ENCODE data around the gene SCLY. TPM values are rescaled to one million over a fixed set of nuclear protein-coding genes. Genes with fewer than 3 reads are reported as not detected.

Gene SCLY
- polyA plus RNA-seq, 1 experiment: 11.2 TPM

DNA sequence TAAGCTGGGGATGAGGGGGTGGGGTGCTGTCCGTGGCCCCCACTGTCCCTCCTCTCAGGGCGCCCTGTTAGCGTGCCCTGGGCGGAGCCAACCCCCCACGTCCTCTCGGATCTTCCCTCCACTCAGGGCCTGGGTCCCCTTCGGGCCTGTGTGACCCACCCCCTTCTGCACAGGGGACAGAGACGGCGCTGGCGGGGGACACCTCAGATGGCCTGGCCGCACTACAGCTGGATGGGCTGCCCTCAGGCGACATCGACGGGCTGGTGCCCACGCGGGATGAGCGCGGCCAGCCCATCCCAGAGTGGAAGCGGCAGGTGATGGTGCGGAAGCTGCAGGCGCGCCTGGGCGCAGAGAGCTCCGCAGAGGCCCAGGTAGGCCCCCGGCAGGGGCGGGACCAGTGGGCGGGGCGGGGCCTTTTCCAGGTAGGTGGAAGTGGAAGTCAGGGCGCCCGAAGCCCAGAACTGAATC lies 67.8 kb downstream of the SCLY start:
- peaks cover 4% of the 10 kb centered on the region; the same call in 1 of the 2 replicates for H3K9me3 ChIP-seq (ENCODE audit: control insufficient read depth, insufficient read depth, low read length)
- no peak for DNase-seq (ENCODE audit: low read depth, low spot score)
- POLR2A ChIA-PET: no interaction called here
- CTCF ChIA-PET: interaction anchor here (0.6 kb wide), 1 partner anchor 242 kb away, joined by 6 read pairs; no protein-coding TSS in a partner anchor
- no peak overlapping the region for H3K27ac ChIP-seq (ENCODE audit: low read depth, low read length)
- peaks cover 3% of the 10 kb centered on the region for H3K27me3 ChIP-seq (ENCODE audit: control insufficient read depth, insufficient read depth, low read length)
- no peak overlapping the region for H3K4me3 ChIP-seq (ENCODE audit: low read depth, low read length)
- no peak for TF ChIP-seq CTCF (IDR thresholded peaks at IDR 0.05; ENCODE audit: low read depth, low read length)

- Histone ChIP-seq H3K9me3 (ENCODE audit: control insufficient read depth, insufficient read depth, low read length) (peaks cover 4% of the 10 kb centered on the region; the same call in 1 of the 2 replicates), H3K27ac (ENCODE audit: low read depth, low read length) (no peak overlapping the region), H3K4me3 (ENCODE audit: low read depth, low read length) (no peak overlapping the region), H3K27me3 (ENCODE audit: control insufficient read depth, insufficient read depth, low read length) (no peaks in the 10 kb centered on the region)
- TF ChIP-seq CTCF (IDR thresholded peaks at IDR 0.05; ENCODE audit: low read depth, low read length): no peak
- POLR2A ChIA-PET: no interaction called here
- CTCF ChIA-PET: no interaction called here
- DNase-seq (ENCODE audit: low read depth, low spot score): no peak
Observed at GRCh38 chr2:238129166-238130010, 68.6 kb downstream of the SCLY start.

DNA sequence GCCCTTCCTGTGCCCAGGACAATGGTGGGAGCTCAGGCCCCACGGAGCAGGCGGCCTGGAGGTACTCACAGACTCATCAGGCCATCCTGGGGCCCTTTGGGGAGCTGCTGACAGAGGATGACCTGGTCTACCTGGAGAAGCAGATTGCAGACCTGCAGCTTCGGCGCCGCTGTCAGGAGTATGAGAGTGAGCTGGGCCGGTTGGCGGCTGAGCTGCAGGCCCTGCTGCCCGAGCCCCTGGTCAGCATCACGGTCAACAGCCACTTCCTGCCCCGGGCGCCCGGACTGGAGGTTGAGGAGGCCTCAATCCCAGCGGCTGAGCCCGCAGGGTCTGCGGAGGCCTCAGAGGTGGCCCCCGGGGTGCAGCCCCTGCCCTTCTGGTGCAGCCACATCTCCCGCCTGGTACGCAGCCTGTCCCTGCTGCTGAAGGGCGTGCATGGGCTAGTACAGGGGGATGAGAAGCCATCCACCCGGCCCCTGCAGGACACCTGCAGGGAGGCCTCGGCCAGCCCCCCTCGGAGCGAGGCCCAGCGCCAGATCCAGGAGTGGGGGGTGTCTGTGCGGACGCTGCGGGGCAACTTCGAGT lies 69.4 kb downstream of the SCLY start:
- no peak for DNase-seq (ENCODE audit: low read depth, low spot score)
- Histone ChIP-seq H3K4me3 (ENCODE audit: low read depth, low read length) (no peak overlapping the region), H3K27me3 (ENCODE audit: control insufficient read depth, insufficient read depth, low read length) (no peaks in the 10 kb centered on the region), H3K27ac (ENCODE audit: low read depth, low read length) (no peak overlapping the region), H3K9me3 (ENCODE audit: control insufficient read depth, insufficient read depth, low read length) (peaks cover 4% of the 10 kb centered on the region; the same call in 1 of the 2 replicates)
- POLR2A ChIA-PET: no interaction called here
- CTCF ChIA-PET: no interaction called here
- TF ChIP-seq CTCF (IDR thresholded peaks at IDR 0.05; ENCODE audit: low read depth, low read length): no peak

GRCh38 chr2:238130696-238131628 lies 70.2 kb downstream of the SCLY start:
- Histone ChIP-seq H3K4me3 (ENCODE audit: low read depth, low read length) (no peak overlapping the region), H3K9me3 (ENCODE audit: control insufficient read depth, insufficient read depth, low read length) (peaks cover 4% of the 10 kb centered on the region; the same call in 1 of the 2 replicates), H3K27me3 (ENCODE audit: control insufficient read depth, insufficient read depth, low read length) (no peaks in the 10 kb centered on the region), H3K27ac (ENCODE audit: low read depth, low read length) (no peak overlapping the region)
- no peak for DNase-seq (ENCODE audit: low read depth, low spot score)
- CTCF ChIA-PET: no interaction called here
- TF ChIP-seq CTCF (IDR thresholded peaks at IDR 0.05; ENCODE audit: low read depth, low read length): no peak
- POLR2A ChIA-PET: no interaction called here
